HG02840 (cell line): ENCODE measurements around the gene PCGF5.
"Not testable (repeated sequence)": the region's sequence is repeated elsewhere in the genome, so short reads cannot be mapped to it uniquely, and the experiment has no call there.

Experiments
- ATAC-seq: cut with Tn5 transposase; IDR thresholded peaks from one replicate; pipeline ENCODE4 v1.9.1; 2021; ENCODE audit warnings: mild to moderate bottlenecking, moderate library complexity, moderate number of reproducible peaks; ENCODE audit not compliant: unreplicated experiment, low FRiP score

Gene PCGF5

GRCh38 chr10:91220194-91220953 is at the start of gene PCGF5:
PCGF5 (plus strand) TSS chr10:91220663; CDS start chr10:91222872, 2,209 bp downstream.
- ATAC-seq: peak; percentile 90

GRCh38 chr10:91171485-91171884 is 49.0 kb upstream of the PCGF5 start:
- ATAC-seq: no peak

- no peak for ATAC-seq
These were observed 48.1 kb upstream of the PCGF5 start for GRCh38 chr10:91172348-91172747.

GRCh38 chr10:91185239-91185875 is 35.1 kb upstream of the PCGF5 start:
- no peak for ATAC-seq

- ATAC-seq: no peak
These were observed 33.3 kb upstream of the PCGF5 start for GRCh38 chr10:91187156-91187555.

GRCh38 chr10:91188010-91188409 is 32.5 kb upstream of the PCGF5 start:
- not testable (repeated sequence) for ATAC-seq

GRCh38 chr10:91188889-91189288 is 31.6 kb upstream of the PCGF5 start:
- no peak for ATAC-seq

GRCh38 chr10:91190388-91190870 is 30.0 kb upstream of the PCGF5 start:
- ATAC-seq: no peak

- peak; percentile 64 for ATAC-seq
These were observed 29.4 kb upstream of the PCGF5 start for GRCh38 chr10:91190876-91191583.

- peak; percentile 44 for ATAC-seq
These were observed 28.9 kb upstream of the PCGF5 start for GRCh38 chr10:91191584-91191919.

GRCh38 chr10:91194497-91195179 is 25.8 kb upstream of the PCGF5 start:
- no peak for ATAC-seq

- no peak for ATAC-seq
These were observed 24.0 kb upstream of the PCGF5 start for GRCh38 chr10:91196268-91197048.

- no peak for ATAC-seq
These were observed 23.3 kb upstream of the PCGF5 start for GRCh38 chr10:91197127-91197526.

GRCh38 chr10:91198781-91199180 is 21.7 kb upstream of the PCGF5 start:
- ATAC-seq: peak; percentile 59

GRCh38 chr10:91200314-91201212 is 19.9 kb upstream of the PCGF5 start:
- no peak for ATAC-seq

GRCh38 chr10:91201213-91201996 is 19.1 kb upstream of the PCGF5 start:
- ATAC-seq: peak; percentile 46

GRCh38 chr10:91206427-91206826 is 14.0 kb upstream of the PCGF5 start:
- ATAC-seq: no peak

GRCh38 chr10:91206837-91207474 is 13.5 kb upstream of the PCGF5 start:
- ATAC-seq: no peak
